GM12878 (cell line): ENCODE measurements around the gene TOM1L1.

Source experiments
- CEBPB ChIP-seq, 2 experiments: fragments of 150-350 bp in 1 of 2; IDR thresholded peaks; 2 replicates each; pipeline ENCODE4 v1.6.1; 2012 to 2014; ENCODE audit warnings: low read depth in 2 of 2, low read length in 2 of 2, borderline replicate concordance in 1 of 2, inconsistent platforms in 1 of 2
- JUNB ChIP-seq: IDR thresholded peaks from 2 replicates; pipeline ENCODE4 v1.6.1; 2016; ENCODE audit warnings: antibody characterized with exemption, mild to moderate bottlenecking
- NFIC ChIP-seq: IDR thresholded peaks from 2 replicates; pipeline ENCODE4 v1.6.1; 2012; ENCODE audit warnings: low read depth, mild to moderate bottlenecking, inconsistent platforms, low read length, moderate library complexity
- NR2C2 ChIP-seq: IDR thresholded peaks from 2 replicates; pipeline ENCODE4 v1.6.1; 2011; ENCODE audit warnings: borderline replicate concordance, low read depth; ENCODE audit not compliant: control insufficient read depth, insufficient read length
- POLR2A ChIP-seq: IDR thresholded peaks from 2 replicates; pipeline ENCODE4 v1.6.1; 2011; ENCODE audit warnings: low read depth, mild to moderate bottlenecking, low read length
- REST ChIP-seq: IDR thresholded peaks from 2 replicates; pipeline ENCODE4 v1.6.1; 2012; ENCODE audit warnings: mild to moderate bottlenecking, low read depth, low read length
- SKIL ChIP-seq: fragments of 450-650 bp; IDR thresholded peaks from 2 replicates; pipeline ENCODE4 v1.6.1; 2017; ENCODE audit warnings: mild to moderate bottlenecking, low read depth, inconsistent platforms; ENCODE audit not compliant: poor library complexity, severe bottlenecking
- SMC3 ChIP-seq: IDR thresholded peaks from 2 replicates; pipeline ENCODE4 v1.6.1; 2011; ENCODE audit warnings: low read length, improper control_type of control experiment, borderline replicate concordance

GRCh38 chr17:54968988-54969332 is 68.3 kb downstream of the TOM1L1 start:
- TF ChIP-seq NR2C2 = no peak
- TF ChIP-seq POLR2A = no peak
- no peak for TF ChIP-seq JUNB
- TF ChIP-seq SMC3 = no peak
- TF ChIP-seq NFIC = no peak
- no peak for TF ChIP-seq CEBPB (IDR thresholded peaks at IDR 0.05; ENCODE audit: borderline replicate concordance in 1 of 2, low read depth in 2 of 2, low read length in 2 of 2)
- no peak for TF ChIP-seq REST
- TF ChIP-seq SKIL = no peak
